Large intestine (tissue), 3 donors: ENCODE data around the gene LPXN. TPM values are rescaled to one million over a fixed set of nuclear protein-coding genes. Genes with fewer than 3 reads are reported as not detected.

Source experiments
- DNase-seq, 2 donors: peaks; one replicate each; pipeline versions ENCODE4 v3.0.0 to v3.0.0-alpha.2; 2013
- H3K27ac ChIP-seq: one replicate; pipeline ENCODE4 v1.5.1; 2013; ENCODE audit warnings: low read length
- H3K27me3 ChIP-seq: 2 replicates; pipeline ENCODE4 v1.6.1; 2013; ENCODE audit warnings: low read length; ENCODE audit not compliant: control insufficient read depth, insufficient read depth
- H3K36me3 ChIP-seq: 2 replicates; pipeline ENCODE4 v1.6.1; 2013; ENCODE audit warnings: low read length; ENCODE audit not compliant: control insufficient read depth, insufficient read depth
- H3K4me1 ChIP-seq: one replicate; pipeline ENCODE4 v1.6.1; 2013; ENCODE audit warnings: low read length; ENCODE audit not compliant: control insufficient read depth, insufficient read depth
- H3K4me3 ChIP-seq: one replicate; pipeline ENCODE4 v1.5.1; 2013; ENCODE audit warnings: low read length
- H3K9me3 ChIP-seq: one replicate; pipeline ENCODE4 v1.6.1; 2013; ENCODE audit warnings: mild to moderate bottlenecking, low read depth, low read length, moderate library complexity; ENCODE audit not compliant: control insufficient read depth
- WGBS: methylation state at CpG from one replicate; pipeline ENCODE4 v1.1.5; 2013; ENCODE audit warnings: low lambda C conversion rate; ENCODE audit not compliant: insufficient coverage; 5-methylcytosine and 5-hydroxymethylcytosine counted together
- polyA plus RNA-seq: library from polyadenylated mRNA; unstranded; fragments of 120-200 nt; gene quantifications from one replicate; pipeline ENCODE4 v1.2.1, GENCODE V29; 2013

The LPXN gene
- polyA plus RNA-seq, 1 donor, result 13.4 TPM

DNA sequence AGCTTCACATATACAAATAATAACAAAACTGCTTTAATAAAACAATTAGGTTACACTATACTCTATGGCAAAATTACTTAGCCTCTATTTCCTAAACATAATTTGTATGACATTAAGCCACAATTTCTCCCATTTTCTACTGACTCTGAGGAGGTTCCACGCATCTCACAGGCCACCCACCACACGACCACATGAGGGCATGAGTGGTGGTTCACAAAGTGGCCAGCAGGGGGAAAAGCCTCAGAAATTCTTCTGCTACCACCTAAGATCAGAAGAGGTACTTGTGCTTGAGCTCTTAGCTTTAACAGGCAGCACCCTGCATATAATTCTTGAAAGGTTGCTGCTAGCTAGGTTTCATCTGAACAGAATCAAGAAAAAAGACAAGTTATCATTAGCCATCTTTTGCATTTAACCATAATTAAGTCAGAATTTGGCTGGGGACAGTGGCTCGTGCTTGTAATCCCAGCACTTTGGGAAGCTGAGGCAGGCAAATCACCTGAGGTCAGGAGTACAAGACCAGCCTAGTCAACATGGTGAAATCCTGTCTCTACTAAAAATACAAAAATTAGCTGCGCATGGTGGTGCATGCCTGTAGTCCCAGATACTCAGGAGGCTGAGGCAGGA is 7.7 kb downstream of the LPXN start:
- no peaks in the 10 kb centered on the region for H3K27me3 ChIP-seq
- H3K9me3 ChIP-seq, result no peaks in the 10 kb centered on the region
- H3K36me3 ChIP-seq, result peaks cover 6% of the 10 kb centered on the region
- peaks cover 16% of the 10 kb centered on the region for H3K4me1 ChIP-seq
- no CpG with 5 or more reads among the region's 4 CpGs for WGBS
- no peak overlapping the region for H3K4me3 ChIP-seq
- peak; percentile 38 to 47 for DNase-seq
- H3K27ac ChIP-seq, result no peak overlapping the region

DNA sequence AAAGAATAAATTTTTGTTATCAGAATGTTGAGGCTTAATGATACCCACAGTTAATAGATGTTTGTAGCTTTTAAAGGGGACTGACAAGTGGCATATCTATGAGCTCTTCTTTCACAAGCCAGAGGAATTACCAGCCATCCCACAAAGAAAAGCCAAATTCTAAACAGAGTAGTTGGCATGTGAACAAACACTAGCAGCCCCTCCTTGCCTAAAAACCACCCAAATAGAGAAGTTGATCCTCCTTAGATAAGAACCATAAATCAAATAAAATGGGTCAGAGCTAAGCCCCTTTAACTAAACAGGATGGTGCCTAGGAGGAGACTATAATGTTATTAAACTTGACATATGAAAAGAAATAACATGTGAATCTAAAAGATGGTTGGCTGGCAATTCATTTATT is 11.4 kb downstream of the LPXN start:
- no peak for DNase-seq

DNA sequence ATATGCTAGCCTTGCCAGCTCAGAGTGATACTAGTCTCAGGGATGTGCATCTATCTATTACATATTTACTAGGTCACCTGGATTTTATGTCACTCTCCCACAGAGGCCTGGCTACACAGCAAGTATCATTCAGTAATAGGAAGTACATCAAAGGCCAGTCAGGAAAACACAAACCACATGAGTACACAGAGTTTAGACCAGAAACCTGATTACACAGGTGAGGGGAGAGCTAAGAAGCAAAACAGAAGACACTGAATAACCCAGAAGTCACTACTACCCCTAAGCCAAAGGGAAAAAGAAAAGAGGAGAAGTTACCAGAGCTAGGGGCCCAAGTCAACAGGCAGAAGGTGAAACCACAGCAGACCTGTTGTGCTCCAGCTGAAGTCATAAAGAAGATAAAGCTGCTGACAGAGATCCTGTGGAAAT is 13.3 kb downstream of the LPXN start:
- Histone ChIP-seq H3K9me3 (no peaks in the 10 kb centered on the region), H3K4me3 (no peak overlapping the region), H3K4me1 (peaks cover 36% of the 10 kb centered on the region), H3K36me3 (no peaks in the 10 kb centered on the region), H3K27ac (peak overlapping the region; percentile 97), H3K27me3 (no peaks in the 10 kb centered on the region)
- DNase-seq, result peak; percentile 57 to 89

More for the DNA sequence above, 11.4 kb downstream of the LPXN start:
- Histone ChIP-seq H3K36me3 (peaks cover under 1% of the 10 kb centered on the region), H3K27me3 (no peaks in the 10 kb centered on the region), H3K4me3 (no peak overlapping the region), H3K27ac (peak overlapping the region; percentile 97), H3K4me1 (peaks cover 36% of the 10 kb centered on the region), H3K9me3 (no peaks in the 10 kb centered on the region)

DNA sequence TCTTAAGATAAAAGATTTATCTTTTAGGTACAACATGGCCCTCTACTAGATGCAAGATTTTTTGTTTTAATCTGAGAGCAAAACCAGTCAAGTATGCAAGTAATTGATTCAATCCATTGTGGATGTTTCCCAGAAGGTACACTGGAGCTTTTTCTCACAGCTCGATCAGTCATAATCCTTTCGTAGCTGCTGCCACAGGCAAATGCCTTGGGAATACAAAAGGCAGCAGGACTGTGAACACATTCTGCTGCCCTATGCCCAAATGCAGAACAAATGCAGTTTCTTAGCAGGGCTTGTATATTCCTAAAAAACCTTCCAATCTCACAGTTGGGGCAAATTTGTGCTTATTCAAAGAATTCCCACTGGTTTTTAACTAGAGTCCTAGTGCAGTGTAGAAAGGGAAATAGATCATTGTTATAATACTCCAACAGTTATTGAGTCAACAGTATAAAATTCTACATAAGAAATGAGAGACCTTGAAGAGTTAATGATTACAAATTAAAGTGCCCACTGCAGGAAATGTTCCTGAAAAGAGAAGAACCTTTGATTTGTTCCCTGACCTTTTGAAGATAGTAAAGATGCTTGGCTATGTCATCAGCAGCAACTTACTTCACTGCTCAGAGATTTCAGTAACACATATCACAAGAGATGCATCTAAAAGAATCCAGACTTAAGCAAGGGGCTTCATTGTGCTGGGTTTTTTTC is 14.1 kb downstream of the LPXN start:
- Histone ChIP-seq H3K4me1 (peaks cover 36% of the 10 kb centered on the region), H3K4me3 (peak overlapping the region; percentile 9), H3K36me3 (no peaks in the 10 kb centered on the region), H3K27ac (peak overlapping the region; percentile 97), H3K27me3 (no peaks in the 10 kb centered on the region), H3K9me3 (no peaks in the 10 kb centered on the region)
- no CpG with 5 or more reads among the region's 2 CpGs for WGBS
- peak; percentile 56 to 83 for DNase-seq

DNA sequence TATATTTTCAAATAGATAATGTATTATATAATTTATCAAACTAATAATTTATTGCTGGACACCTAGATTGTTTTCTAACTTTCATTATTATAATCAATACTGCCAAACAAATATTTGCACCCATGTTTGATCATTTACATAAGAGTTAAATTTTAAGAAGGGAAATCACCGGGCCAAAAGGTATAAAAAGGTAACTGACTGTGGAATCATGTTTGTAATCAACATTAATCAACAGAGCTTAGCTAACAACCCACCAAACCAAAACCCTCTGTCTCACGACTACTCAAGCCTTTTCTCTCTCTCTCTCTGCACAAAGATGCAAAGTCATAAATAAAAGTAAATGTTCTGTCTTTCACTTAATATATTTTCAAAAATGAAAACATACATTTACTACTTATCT is 14.8 kb downstream of the LPXN start:
- Histone ChIP-seq H3K36me3 (no peaks in the 10 kb centered on the region), H3K9me3 (no peaks in the 10 kb centered on the region), H3K4me3 (no peak overlapping the region), H3K27ac (peak overlapping the region; percentile 97), H3K4me1 (peaks cover 36% of the 10 kb centered on the region), H3K27me3 (no peaks in the 10 kb centered on the region)
- WGBS, result 20% methylated on average over 1 of the region's 2 CpGs
- DNase-seq, result no peak

DNA sequence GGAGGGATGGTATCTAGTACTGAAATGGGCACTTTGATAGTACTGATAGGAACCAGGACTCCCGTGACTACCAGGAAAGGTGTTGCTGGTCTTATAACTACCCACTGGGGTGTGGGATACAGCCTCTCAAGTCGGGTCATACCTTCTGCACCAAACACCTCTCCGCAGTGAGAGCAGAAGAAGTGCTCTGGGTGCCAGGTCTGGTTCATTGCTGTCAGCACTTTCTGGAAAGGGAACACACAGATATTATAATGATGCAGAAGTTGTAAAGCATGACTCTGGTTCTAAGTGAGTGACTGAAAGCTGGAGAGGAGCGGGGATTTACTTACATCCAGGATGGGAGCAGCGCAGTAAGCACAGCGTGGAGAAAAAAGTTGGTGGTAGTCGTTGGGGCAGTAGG is 26.0 kb downstream of the LPXN start:
- Histone ChIP-seq H3K9me3 (no peaks in the 10 kb centered on the region), H3K27ac (no peak overlapping the region), H3K4me1 (no peaks in the 10 kb centered on the region), H3K27me3 (no peaks in the 10 kb centered on the region), H3K36me3 (peaks cover 56% of the 10 kb centered on the region), H3K4me3 (no peak overlapping the region)
- no CpG with 5 or more reads among the region's 7 CpGs for WGBS
- DNase-seq, result no peak

DNA sequence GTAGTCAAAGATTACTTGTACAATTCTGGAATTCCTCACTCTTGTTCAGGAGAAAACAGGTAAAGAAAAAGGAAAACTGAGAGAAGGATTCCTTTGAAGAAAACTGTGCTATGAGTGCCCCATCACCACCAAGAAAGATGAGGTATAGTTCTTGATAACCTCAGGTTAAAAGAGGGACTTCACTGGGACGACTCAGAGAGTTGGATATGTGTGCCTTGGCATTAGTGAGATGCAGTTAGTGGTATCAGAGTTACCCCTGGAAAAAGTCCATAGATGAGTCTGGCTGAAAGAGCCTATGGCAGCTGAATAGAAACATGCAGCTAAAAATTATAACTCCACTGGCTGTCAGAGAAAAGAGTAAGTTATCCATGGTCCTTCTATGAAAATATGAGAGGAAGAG is 28.8 kb downstream of the LPXN start:
- Histone ChIP-seq H3K4me3 (no peak overlapping the region), H3K27me3 (no peaks in the 10 kb centered on the region), H3K27ac (no peak overlapping the region), H3K4me1 (no peaks in the 10 kb centered on the region), H3K36me3 (peaks cover 39% of the 10 kb centered on the region), H3K9me3 (no peaks in the 10 kb centered on the region)
- no peak for DNase-seq
- no CpG with 5 or more reads among the region's 1 CpG for WGBS

DNA sequence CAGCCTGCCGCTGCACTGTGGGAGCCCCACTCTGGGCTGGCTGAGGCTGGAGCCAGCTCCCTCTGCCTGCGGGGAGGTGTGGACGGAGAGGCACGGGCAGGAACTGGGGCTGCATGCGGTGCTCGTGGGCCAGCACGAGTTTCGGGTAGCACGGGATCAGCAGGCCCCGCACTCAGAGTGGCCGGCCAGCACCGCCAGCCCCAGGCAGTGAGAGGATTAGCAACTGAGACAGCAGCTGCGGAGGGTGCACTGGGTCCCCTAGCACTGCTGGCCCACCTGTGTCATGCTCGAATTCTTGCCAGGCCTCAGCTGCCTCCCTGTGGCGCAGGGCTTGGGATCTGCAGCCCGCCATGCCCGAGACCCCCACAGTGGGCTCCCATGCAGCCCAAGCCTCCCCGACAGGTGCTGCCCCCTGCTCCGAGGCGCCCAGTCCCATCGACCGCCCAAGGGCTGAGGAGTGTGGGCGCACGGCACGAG is 43.8 kb downstream of the LPXN start:
- WGBS, result no CpG with 5 or more reads among the region's 25 CpGs
- H3K36me3 ChIP-seq, result peaks cover 14% of the 10 kb centered on the region
- no peaks in the 10 kb centered on the region for H3K27me3 ChIP-seq
- H3K27ac ChIP-seq, result no peak overlapping the region
- no peaks in the 10 kb centered on the region for H3K4me1 ChIP-seq
- H3K4me3 ChIP-seq, result no peak overlapping the region
- no peak for DNase-seq
- peaks cover 7% of the 10 kb centered on the region for H3K9me3 ChIP-seq

DNA sequence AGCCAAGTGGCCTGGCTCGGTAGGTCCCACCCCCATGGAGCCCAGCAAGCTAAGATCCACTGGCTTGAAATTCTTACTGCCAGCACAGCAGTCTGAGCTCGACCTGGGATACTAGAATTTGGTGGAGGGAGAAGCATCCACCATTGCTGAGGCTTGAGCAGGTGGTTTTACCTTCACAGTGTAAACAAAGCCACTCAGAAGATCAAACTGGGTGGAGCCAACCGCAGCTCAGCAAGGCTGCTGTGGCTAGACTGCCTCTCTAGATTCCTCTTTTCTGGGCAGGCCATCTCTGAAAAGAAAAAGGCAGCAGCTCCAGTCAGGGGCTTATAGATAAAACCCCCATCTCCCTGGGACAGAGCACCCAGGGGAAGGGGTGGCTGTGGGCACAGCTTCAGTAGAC is 45.4 kb downstream of the LPXN start:
- Histone ChIP-seq H3K27me3 (no peaks in the 10 kb centered on the region), H3K9me3 (peaks cover 7% of the 10 kb centered on the region), H3K27ac (no peak overlapping the region), H3K4me1 (no peaks in the 10 kb centered on the region), H3K36me3 (peaks cover 14% of the 10 kb centered on the region), H3K4me3 (no peak overlapping the region)
- WGBS, result no CpG with 5 or more reads among the region's 3 CpGs
- no peak for DNase-seq

DNA sequence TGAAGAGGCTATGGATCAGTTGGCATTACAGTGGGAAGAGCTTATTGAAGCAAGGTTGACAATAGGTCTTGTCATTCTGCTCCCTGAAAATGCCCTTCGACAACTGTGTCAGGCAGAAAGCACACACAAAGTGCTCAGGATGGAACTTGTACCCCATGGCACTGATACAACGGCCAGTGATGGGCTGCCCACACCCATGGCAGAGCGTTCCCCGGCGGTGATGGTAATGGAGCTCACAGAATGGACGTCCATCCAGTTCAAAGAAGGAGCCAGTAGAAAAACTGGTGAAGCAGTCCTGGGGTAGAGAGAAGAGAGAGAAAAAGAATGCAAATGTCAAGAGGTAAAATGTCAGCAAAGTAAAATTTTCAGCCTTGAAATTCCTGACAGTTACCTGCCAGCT is 48.2 kb downstream of the LPXN start:
- no peak for DNase-seq
- Histone ChIP-seq H3K27ac (no peak overlapping the region), H3K4me3 (no peak overlapping the region), H3K27me3 (no peaks in the 10 kb centered on the region), H3K4me1 (no peaks in the 10 kb centered on the region), H3K36me3 (peaks cover 14% of the 10 kb centered on the region), H3K9me3 (peaks cover 7% of the 10 kb centered on the region)
- WGBS, result no CpG with 5 or more reads among the region's 6 CpGs

DNA sequence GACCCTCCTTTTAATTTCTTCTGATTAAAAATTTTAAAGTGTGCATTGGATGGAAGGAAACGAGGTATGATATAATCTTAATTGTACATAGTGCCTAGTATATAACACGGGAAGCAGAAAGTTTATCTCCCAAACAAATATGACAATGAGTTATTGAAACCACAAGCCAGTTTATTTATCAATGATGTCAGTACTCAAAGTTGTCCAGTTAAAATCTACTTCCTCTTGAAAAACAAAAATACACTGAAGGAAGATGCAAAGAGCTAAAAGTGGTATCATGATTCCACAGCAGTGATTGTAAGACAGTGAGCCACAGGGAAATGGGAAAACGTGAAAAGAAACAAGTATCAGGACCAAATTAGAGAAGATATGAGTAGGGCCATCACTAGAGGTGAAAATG is 48.9 kb downstream of the LPXN start:
- Histone ChIP-seq H3K4me3 (no peak overlapping the region), H3K27me3 (no peaks in the 10 kb centered on the region), H3K27ac (no peak overlapping the region), H3K9me3 (peaks cover 2% of the 10 kb centered on the region), H3K4me1 (no peaks in the 10 kb centered on the region), H3K36me3 (peaks cover 10% of the 10 kb centered on the region)
- WGBS, result 79% methylated on average over 2 of the region's 3 CpGs
- DNase-seq, result no peak
